Astrocyte (in vitro differentiated cells and primary cell): Measurements from ENCODE around the gene TEN1. TPM values are rescaled to one million over a fixed set of nuclear protein-coding genes. Genes with fewer than 3 reads are reported as not detected.

ENCODE experiments used
- DNase-seq: peaks from one replicate; pipeline ENCODE4 v3.0.0-alpha.2; 2010; ENCODE audit warnings: low read depth
- FAIRE-seq: peaks from 2 replicates; lab custom pipeline; 2011; peaks lifted over from hg19 to GRCh38; lab: Jason Lieb, UNC
- H2AFZ ChIP-seq: 2 replicates; pipeline ENCODE4 v1.6.0; 2012; ENCODE audit warnings: low read depth, low read length, inconsistent platforms
- H3K27ac ChIP-seq: 2 replicates; pipeline ENCODE4 v1.5.1; 2011; ENCODE audit warnings: low read depth, low read length, inconsistent platforms
- H3K27me3 ChIP-seq: 2 replicates; pipeline ENCODE4 v1.6.0; 2011; ENCODE audit warnings: low read length, inconsistent platforms; ENCODE audit not compliant: insufficient read depth
- H3K36me3 ChIP-seq: 2 replicates; pipeline ENCODE4 v1.5.1; 2011; ENCODE audit warnings: low read length, inconsistent platforms; ENCODE audit not compliant: insufficient read depth
- H3K4me1 ChIP-seq: 2 replicates; pipeline ENCODE4 v1.5.1; 2011; ENCODE audit warnings: low read length, inconsistent platforms; ENCODE audit not compliant: insufficient read depth
- H3K4me2 ChIP-seq: 2 replicates; pipeline ENCODE4 v1.6.0; 2012; ENCODE audit warnings: low read length, inconsistent platforms
- H3K4me3 ChIP-seq: 2 replicates; pipeline ENCODE4 v1.5.1; 2011; ENCODE audit warnings: low read depth, mild to moderate bottlenecking, low read length, inconsistent platforms; ENCODE audit not compliant: insufficient read depth
- H3K79me2 ChIP-seq: 2 replicates; pipeline ENCODE4 v1.6.0; 2012; ENCODE audit warnings: mild to moderate bottlenecking, low read length, inconsistent platforms; ENCODE audit not compliant: insufficient read depth
- H3K9ac ChIP-seq: 2 replicates; pipeline ENCODE4 v1.6.0; 2012; ENCODE audit warnings: mild to moderate bottlenecking, low read length, inconsistent platforms
- H3K9me3 ChIP-seq: 2 replicates; pipeline ENCODE4 v1.5.1; 2012; ENCODE audit warnings: low read depth, mild to moderate bottlenecking, low read length, inconsistent platforms; ENCODE audit not compliant: insufficient read depth
- H4K20me1 ChIP-seq: 2 replicates; pipeline ENCODE4 v1.6.0; 2012; ENCODE audit warnings: low read length, inconsistent platforms; ENCODE audit not compliant: insufficient read depth
- H3K27ac Mint-ChIP-seq: one replicate; pipeline ENCODE4 v1.8.0; 2021; ENCODE audit warnings: mild to moderate bottlenecking, mixed read lengths; ENCODE audit not compliant: unreplicated experiment
- H3K27me3 Mint-ChIP-seq: one replicate; pipeline ENCODE4 v1.8.0; 2021; ENCODE audit warnings: low read depth, mixed read lengths; ENCODE audit not compliant: unreplicated experiment
- H3K36me3 Mint-ChIP-seq: one replicate; pipeline ENCODE4 v1.8.0; 2021; ENCODE audit warnings: low read depth, mixed read lengths; ENCODE audit not compliant: unreplicated experiment
- H3K4me1 Mint-ChIP-seq: one replicate; pipeline ENCODE4 v1.8.0; 2021; ENCODE audit warnings: low read depth, mixed read lengths; ENCODE audit not compliant: unreplicated experiment
- H3K4me3 Mint-ChIP-seq: one replicate; pipeline ENCODE4 v1.8.0; 2021; ENCODE audit warnings: mild to moderate bottlenecking, moderate library complexity, mixed read lengths; ENCODE audit not compliant: unreplicated experiment
- H3K9me3 Mint-ChIP-seq: one replicate; pipeline ENCODE4 v1.8.0; 2021; ENCODE audit warnings: mild to moderate bottlenecking, mixed read lengths; ENCODE audit not compliant: unreplicated experiment
- EZH2 ChIP-seq: IDR thresholded peaks from 2 replicates; pipeline ENCODE4 v1.6.1; 2012; ENCODE audit warnings: mild to moderate bottlenecking, low read length, inconsistent platforms; ENCODE audit not compliant: insufficient read depth
- total RNA-seq: library from RNA; stranded (reverse); gene quantifications from 2 replicates; pipeline ENCODE4 v1.2.1, GENCODE V29; 2021
- TF ChIP-seq, protein P1 (sequence below): IDR thresholded peaks from 2 replicates; pipeline ENCODE4 v1.5.1; 2011; ENCODE audit warnings: low read depth, mild to moderate bottlenecking, inconsistent platforms, low read length, moderate library complexity; ENCODE audit not compliant: insufficient read depth

Gene TEN1
- total RNA-seq, 1 donor from 2014 or later = 17.7 TPM

DNA sequence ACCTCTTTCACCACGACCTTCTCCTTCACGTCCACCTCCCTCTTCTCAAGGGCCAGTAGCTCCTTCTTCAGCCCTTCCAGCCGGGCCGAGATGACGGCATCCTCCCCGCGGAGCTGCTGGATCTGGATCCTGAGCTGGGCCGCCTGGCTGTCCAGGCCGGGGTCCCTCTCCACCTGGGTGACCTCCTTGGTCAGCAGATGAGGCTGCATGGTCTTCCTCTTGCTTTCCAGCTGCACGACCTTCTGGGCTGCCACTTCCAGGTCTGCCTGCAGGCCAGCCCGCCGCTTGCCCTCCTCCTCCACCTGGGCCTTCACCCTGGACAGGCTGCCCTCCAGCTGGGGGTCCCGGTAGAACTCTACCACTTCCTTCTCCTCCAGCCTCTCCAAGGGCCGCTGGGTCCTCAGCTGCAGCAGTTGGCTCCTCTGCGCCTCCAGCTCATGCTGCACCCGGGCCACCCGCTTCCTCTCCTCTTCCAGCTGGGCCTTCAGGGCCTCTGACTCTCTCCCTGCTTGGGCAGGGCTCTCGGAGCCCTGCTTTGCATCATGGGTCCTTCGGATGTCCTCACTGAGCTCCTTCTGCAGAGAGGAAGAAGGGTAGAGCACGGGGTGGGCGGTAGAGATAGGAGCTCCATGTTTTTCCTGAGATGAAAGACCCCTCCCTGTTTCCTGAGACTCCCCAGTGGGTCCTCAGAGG is 31.1 kb downstream of the TEN1 start:
- TF ChIP-seq, protein P1, sequence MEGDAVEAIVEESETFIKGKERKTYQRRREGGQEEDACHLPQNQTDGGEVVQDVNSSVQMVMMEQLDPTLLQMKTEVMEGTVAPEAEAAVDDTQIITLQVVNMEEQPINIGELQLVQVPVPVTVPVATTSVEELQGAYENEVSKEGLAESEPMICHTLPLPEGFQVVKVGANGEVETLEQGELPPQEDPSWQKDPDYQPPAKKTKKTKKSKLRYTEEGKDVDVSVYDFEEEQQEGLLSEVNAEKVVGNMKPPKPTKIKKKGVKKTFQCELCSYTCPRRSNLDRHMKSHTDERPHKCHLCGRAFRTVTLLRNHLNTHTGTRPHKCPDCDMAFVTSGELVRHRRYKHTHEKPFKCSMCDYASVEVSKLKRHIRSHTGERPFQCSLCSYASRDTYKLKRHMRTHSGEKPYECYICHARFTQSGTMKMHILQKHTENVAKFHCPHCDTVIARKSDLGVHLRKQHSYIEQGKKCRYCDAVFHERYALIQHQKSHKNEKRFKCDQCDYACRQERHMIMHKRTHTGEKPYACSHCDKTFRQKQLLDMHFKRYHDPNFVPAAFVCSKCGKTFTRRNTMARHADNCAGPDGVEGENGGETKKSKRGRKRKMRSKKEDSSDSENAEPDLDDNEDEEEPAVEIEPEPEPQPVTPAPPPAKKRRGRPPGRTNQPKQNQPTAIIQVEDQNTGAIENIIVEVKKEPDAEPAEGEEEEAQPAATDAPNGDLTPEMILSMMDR = no peak
- no peak for TF ChIP-seq EZH2
- H3K4me2 ChIP-seq = no peak overlapping the region
- DNase-seq = no peak
- no peak overlapping the region for H2AFZ ChIP-seq
- no peak overlapping the region for H3K9ac ChIP-seq
- H3K79me2 ChIP-seq = no peaks in the 10 kb centered on the region
- H3K27ac Mint-ChIP-seq = no peak overlapping the region
- H3K9me3 Mint-ChIP-seq = peaks cover 4% of the 10 kb centered on the region
- peaks cover 8% of the 10 kb centered on the region for H3K4me1 ChIP-seq
- no peaks in the 10 kb centered on the region for H3K36me3 ChIP-seq
- no peaks in the 10 kb centered on the region for H3K9me3 ChIP-seq
- H3K27me3 ChIP-seq = no peaks in the 10 kb centered on the region
- peaks cover 7% of the 10 kb centered on the region for H3K36me3 Mint-ChIP-seq
- no peaks in the 10 kb centered on the region for H4K20me1 ChIP-seq
- no peak overlapping the region for H3K4me3 Mint-ChIP-seq
- H3K27ac ChIP-seq = no peak overlapping the region
- H3K27me3 Mint-ChIP-seq = peaks cover 21% of the 10 kb centered on the region
- no peak for FAIRE-seq
- no peak overlapping the region for H3K4me3 ChIP-seq
- peaks cover 13% of the 10 kb centered on the region for H3K4me1 Mint-ChIP-seq

DNA sequence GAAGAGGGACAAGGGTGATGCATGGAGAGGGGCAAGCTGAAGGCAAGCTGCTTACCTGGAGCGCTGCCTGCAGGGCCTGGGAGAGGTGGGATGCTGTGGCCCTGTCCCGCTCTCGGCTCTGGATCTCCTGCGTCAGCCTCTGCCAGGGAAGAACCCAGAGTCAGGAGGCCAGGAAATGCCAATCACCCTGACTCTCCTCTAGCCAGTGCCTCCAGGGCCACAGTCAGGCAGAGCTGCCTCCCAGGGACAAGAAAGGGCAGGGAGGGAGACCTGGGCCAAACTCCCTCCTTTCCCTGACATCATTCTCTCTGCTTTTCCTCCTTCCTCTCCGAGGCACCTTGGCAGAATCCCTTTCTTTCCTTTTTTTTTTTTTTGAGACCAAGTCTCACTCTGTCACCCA is 32.9 kb downstream of the TEN1 start:
- Mint-ChIP-seq H3K4me3 (no peak overlapping the region), H3K4me1 (peaks cover 8% of the 10 kb centered on the region), H3K27me3 (peaks cover 32% of the 10 kb centered on the region), H3K27ac (no peak overlapping the region), H3K36me3 (peaks cover 7% of the 10 kb centered on the region), H3K9me3 (peaks cover 2% of the 10 kb centered on the region)
- FAIRE-seq = no peak
- Histone ChIP-seq H4K20me1 (no peaks in the 10 kb centered on the region), H3K4me1 (peaks cover 8% of the 10 kb centered on the region), H3K79me2 (no peaks in the 10 kb centered on the region), H3K4me2 (no peak overlapping the region), H3K27ac (no peak overlapping the region), H3K9me3 (no peaks in the 10 kb centered on the region), H3K36me3 (no peaks in the 10 kb centered on the region), H3K9ac (no peak overlapping the region), H3K4me3 (no peak overlapping the region), H3K27me3 (no peaks in the 10 kb centered on the region), H2AFZ (no peak overlapping the region)
- DNase-seq = no peak
- TF ChIP-seq, protein P1 = no peak
- TF ChIP-seq EZH2 = no peak

DNA sequence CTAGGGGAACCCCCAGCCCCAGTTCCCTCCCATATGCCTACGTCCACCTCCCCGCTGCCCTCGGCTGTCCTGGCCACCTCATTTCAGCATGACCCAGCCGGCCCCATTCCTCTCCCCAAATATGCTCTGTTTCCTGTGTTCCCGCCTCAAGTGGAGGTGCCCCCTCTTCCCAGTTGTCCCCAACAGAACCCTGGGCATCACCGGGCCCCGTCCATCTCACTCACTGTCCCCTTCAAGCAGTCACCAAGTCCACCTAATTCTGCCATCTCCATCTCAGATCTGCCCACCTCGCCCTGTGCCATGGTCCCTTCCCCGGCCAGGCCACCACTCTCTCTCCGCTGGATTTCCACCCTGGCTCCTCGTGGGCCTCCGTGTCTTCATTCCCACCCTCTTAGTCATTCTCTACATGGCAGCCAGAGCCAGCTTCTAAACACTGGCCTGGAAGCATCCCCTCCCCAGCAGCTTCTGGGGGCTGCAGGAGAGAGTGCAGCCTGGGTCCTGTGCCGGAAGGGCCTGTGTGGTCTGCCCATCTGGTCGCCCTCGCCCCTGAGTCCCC is 34.4 kb downstream of the TEN1 start:
- no peak overlapping the region for H3K4me2 ChIP-seq

More for the DNA sequence above, 34.4 kb downstream of the TEN1 start:
- Mint-ChIP-seq H3K27ac (peak overlapping the region; percentile 55), H3K4me1 (peaks cover 8% of the 10 kb centered on the region), H3K27me3 (peaks cover 36% of the 10 kb centered on the region), H3K4me3 (peak overlapping the region; percentile 35), H3K9me3 (peaks cover 2% of the 10 kb centered on the region), H3K36me3 (peaks cover 5% of the 10 kb centered on the region)
- DNase-seq (no peak), FAIRE-seq (no peak)
- Histone ChIP-seq H3K4me3 (no peak overlapping the region), H3K4me1 (peaks cover 8% of the 10 kb centered on the region), H3K27ac (no peak overlapping the region), H3K36me3 (no peaks in the 10 kb centered on the region), H2AFZ (peak overlapping the region; percentile 10), H3K79me2 (no peaks in the 10 kb centered on the region), H3K9ac (no peak overlapping the region), H4K20me1 (no peaks in the 10 kb centered on the region), H3K9me3 (no peaks in the 10 kb centered on the region), H3K27me3 (no peaks in the 10 kb centered on the region)
- no peak for TF ChIP-seq EZH2
- TF ChIP-seq, protein P1 = no peak
